ENCODE measurements around the gene GPBP1L1. TPM values are rescaled to one million over a fixed set of nuclear protein-coding genes. Genes with fewer than 3 reads are reported as not detected.

GPBP1L1 gene
- total and polyA plus RNA-seq, 9 of the 15 experiments (the other 6 are each of a cell fraction or from before 2014, with no cell fraction given): 86.0 to 216 (median 138) TPM

GRCh38 chr1:45584351-45585109, 101.8 kb downstream of the GPBP1L1 start (continued):
- TF ChIP-seq TSHZ1 (CRISPR knock-in tag; IDR thresholded peaks at IDR 0.05) (no peak), SNIP1 (IDR thresholded peaks at IDR 0.05; ENCODE audit: low read depth) (no peak), MYNN (IDR thresholded peaks at IDR 0.05) (0 out of 2 replicates have a peak, but pooled peaks have one; percentile 16), MYNN (CRISPR knock-in tag; IDR thresholded peaks at IDR 0.05) (no peak), KHSRP (IDR thresholded peaks at IDR 0.05) (no peak), ETV6 (IDR thresholded peaks at IDR 0.05; ENCODE audit: borderline replicate concordance in 1 of 2, low read depth in 2 of 2, low read length in 1 of 2) (no peak), ETV6 (CRISPR knock-in tag; IDR thresholded peaks at IDR 0.05; ENCODE audit: borderline replicate concordance) (peak; percentile 41; the same call in 1 of the 2 replicates), CHD1 (IDR thresholded peaks at IDR 0.05; ENCODE audit: low read length) (peak; percentile 98), ZBTB43 (CRISPR knock-in tag; IDR thresholded peaks at IDR 0.05) (0 out of 2 replicates have a peak, but pooled peaks have one; percentile 0), TFAP4 (CRISPR knock-in tag; IDR thresholded peaks at IDR 0.05; ENCODE audit: borderline replicate concordance) (peak; percentile 52; the same call in 1 of the 2 replicates), ZNF165 (CRISPR knock-in tag; IDR thresholded peaks at IDR 0.05; ENCODE audit: borderline replicate concordance) (no peak), KDM2B (CRISPR knock-in tag; IDR thresholded peaks at IDR 0.05) (no peak), RBM39 (optimal IDR thresholded peaks at IDR 0.05; ENCODE audit: low read depth, low read length) (no peak), ZBTB17 (CRISPR knock-in tag; IDR thresholded peaks at IDR 0.05) (peak; percentile 1; the same call in 1 of the 2 replicates), CBX3 (IDR thresholded peaks at IDR 0.05; ENCODE audit: borderline replicate concordance in 1 of 2, low read length in 2 of 2) (peak in 1 of 2 experiments; percentile 55; a peak in 1 of 3 replicates), HCFC1 (IDR thresholded peaks at IDR 0.05; ENCODE audit: low read depth, low read length) (no peak; the same call in 1 of the 2 replicates), RB1 (IDR thresholded peaks at IDR 0.05; ENCODE audit: low read depth) (peak; percentile 95), E2F6 (IDR thresholded peaks at IDR 0.05; ENCODE audit: borderline replicate concordance in 1 of 2, extremely low read depth in 1 of 2, insufficient read depth in 1 of 2, insufficient read length in 1 of 2, low read depth in 1 of 2, low read length in 1 of 2, poor library complexity in 1 of 2, severe bottlenecking in 1 of 2) (peak; percentile 78 to 97), HNRNPH1 (optimal IDR thresholded peaks at IDR 0.05; ENCODE audit: low read depth, low read length) (no peak)

All from K562 (cell line).